GM19395 (cell line): ENCODE measurements around the gene SDSL.

Experiments used
- ATAC-seq: cut with Tn5 transposase; IDR thresholded peaks from one replicate; pipeline ENCODE4 v1.9.1; 2021; ENCODE audit warnings: mild to moderate bottlenecking, moderate library complexity; ENCODE audit not compliant: unreplicated experiment

Gene SDSL

GRCh38 chr12:113479216-113479589, 57.0 kb downstream of the SDSL start:
- ATAC-seq, result no peak

GRCh38 chr12:113479590-113480335, 57.6 kb downstream of the SDSL start:
- ATAC-seq, result no peak

GRCh38 chr12:113480336-113480971, 58.3 kb downstream of the SDSL start:
- ATAC-seq, result no peak

- no peak for ATAC-seq
These were observed 60.2 kb downstream of the SDSL start for GRCh38 chr12:113482334-113482733.

GRCh38 chr12:113485330-113485729, 63.1 kb downstream of the SDSL start:
- ATAC-seq, result no peak

- no peak for ATAC-seq
These were observed 64.5 kb downstream of the SDSL start for GRCh38 chr12:113486722-113487121.
